CD4-positive, alpha-beta T cell (primary cell): ENCODE results near the gene ARHGEF28. TPM values are rescaled to one million over a fixed set of nuclear protein-coding genes. Genes with fewer than 3 reads are reported as not detected.

ENCODE experiments used
- ATAC-seq: fragments of 200-7000 bp; cut with Tn5 transposase; one replicate; pipeline ENCODE4 v1.10.0; 2022; ENCODE audit warnings: mild to moderate bottlenecking; ENCODE audit not compliant: poor library complexity
- CTCF ChIA-PET: fragments of 350-600 bp; sonication (Branson Sonifier 250); formaldehyde crosslinking; loops from one replicate; lab custom pipeline; 2021; ENCODE audit warnings: antibody characterized with exemption, inconsistent platforms; lab: Charles Lee
- POLR2A ChIA-PET: fragments of 350-600 bp; sonication (Branson Sonifier 250); formaldehyde crosslinking; loops from one replicate; lab custom pipeline; 2021; ENCODE audit warnings: antibody characterized with exemption, inconsistent platforms; lab: Charles Lee
- DNase-seq, 14 experiments: peaks; one replicate each; pipeline ENCODE4 v3.0.0-alpha.2; 2013 to 2020; ENCODE audit warnings: mixed read lengths in 2 of 14
- H3K27ac ChIP-seq, 2 donors: one replicate each; pipeline versions ENCODE4 v1.5.1 to v1.7.0; 2013; ENCODE audit warnings: low read length in 2 of 2, low read depth in 1 of 2, mild to moderate bottlenecking in 1 of 2
- H3K27me3 ChIP-seq, 2 experiments: 1 replicate in 1 of 2; 2 replicates in 1 of 2; pipeline versions ENCODE4 v1.6.1 to v1.7.0; 2013; ENCODE audit warnings: low read length in 2 of 2, control low read depth in 1 of 2, mild to moderate bottlenecking in 1 of 2, moderate library complexity in 1 of 2; ENCODE audit not compliant: insufficient read depth in 2 of 2, control insufficient read depth in 1 of 2
- H3K36me3 ChIP-seq: one replicate; pipeline ENCODE4 v1.6.1; 2013; ENCODE audit warnings: low read length, control low read depth; ENCODE audit not compliant: insufficient read depth
- H3K4me1 ChIP-seq: one replicate; pipeline ENCODE4 v1.6.1; 2013; ENCODE audit warnings: low read length, control low read depth; ENCODE audit not compliant: insufficient read depth
- H3K4me3 ChIP-seq: one replicate; pipeline ENCODE4 v1.5.1; 2013; ENCODE audit warnings: mild to moderate bottlenecking, low read length, moderate library complexity
- H3K9me3 ChIP-seq, 2 experiments: 1 replicate in 1 of 2; 2 replicates in 1 of 2; pipeline versions ENCODE4 v1.6.1 to v1.7.0; 2013; ENCODE audit warnings: low read length in 2 of 2, mild to moderate bottlenecking in 2 of 2, control low read depth in 1 of 2, moderate library complexity in 1 of 2; ENCODE audit not compliant: control insufficient read depth in 1 of 2, insufficient read depth in 1 of 2
- H3K27ac Mint-ChIP-seq: one replicate; pipeline ENCODE4 v1.8.0; 2020; ENCODE audit warnings: mixed read lengths
- H3K27me3 Mint-ChIP-seq: one replicate; pipeline ENCODE4 v1.8.0; 2021; ENCODE audit warnings: mixed read lengths
- H3K36me3 Mint-ChIP-seq: one replicate; pipeline ENCODE4 v1.8.0; 2021; ENCODE audit warnings: low read depth, mixed read lengths
- H3K4me1 Mint-ChIP-seq: one replicate; pipeline ENCODE4 v1.8.0; 2021; ENCODE audit warnings: low read depth, mixed read lengths
- H3K4me3 Mint-ChIP-seq: one replicate; pipeline ENCODE4 v1.8.0; 2020; ENCODE audit warnings: mild to moderate bottlenecking, mixed read lengths
- H3K9me3 Mint-ChIP-seq: one replicate; pipeline ENCODE4 v1.8.0; 2020; ENCODE audit warnings: mixed read lengths
- CTCF ChIP-seq: fragments of 200-600 bp; IDR thresholded peaks from one replicate; pipeline ENCODE4 v1.8.0; 2022; ENCODE audit warnings: antibody characterized with exemption, mild to moderate bottlenecking
- intact Hi-C, 2 experiments: fragments of 100-400 bp; cut with DNase I in 1 of 2; cut with micrococcal nuclease in 1 of 2; formaldehyde crosslinking; loops; one replicate each; pipeline versions ENCODE4 v1.15.1 to v1.9.0; 2023 to 2025; cut with DNase I, micrococcal nuclease
- total RNA-seq, 174 experiments: library from RNA in 2 of 174; stranded (reverse) in 2 of 174; gene quantifications; one replicate each; pipeline ENCODE4 v1.2.3 and lab custom pipeline; 2021 to 2026

Gene ARHGEF28
- total RNA-seq, 2 experiments from 2014 or later: not detected

GRCh38 chr5:73623060-73623459, 2.9 kb upstream of the ARHGEF28 start:
- ChIA-PET CTCF (no interaction called here), POLR2A (no interaction called here)
- Histone ChIP-seq H3K27me3 (peaks cover 16 to 28% of the 10 kb centered on the region in 2 experiments), H3K9me3 (no peaks in the 10 kb centered on the region), H3K27ac (no peak overlapping the region), H3K4me1 (peaks cover 11% of the 10 kb centered on the region), H3K4me3 (no peak overlapping the region), H3K36me3 (no peaks in the 10 kb centered on the region)
- ATAC-seq (no peak), DNase-seq (no peak)
- H3K4me1 Mint-ChIP-seq: peaks cover 5% of the 10 kb centered on the region
- H3K27ac Mint-ChIP-seq: no peak overlapping the region
- H3K9me3 Mint-ChIP-seq: no peaks in the 10 kb centered on the region
- H3K27me3 Mint-ChIP-seq: peaks cover 50% of the 10 kb centered on the region
- H3K36me3 Mint-ChIP-seq: no peaks in the 10 kb centered on the region
- no peak for TF ChIP-seq CTCF
- no peak overlapping the region for H3K4me3 Mint-ChIP-seq
- intact Hi-C loops: no loop called here

DNA sequence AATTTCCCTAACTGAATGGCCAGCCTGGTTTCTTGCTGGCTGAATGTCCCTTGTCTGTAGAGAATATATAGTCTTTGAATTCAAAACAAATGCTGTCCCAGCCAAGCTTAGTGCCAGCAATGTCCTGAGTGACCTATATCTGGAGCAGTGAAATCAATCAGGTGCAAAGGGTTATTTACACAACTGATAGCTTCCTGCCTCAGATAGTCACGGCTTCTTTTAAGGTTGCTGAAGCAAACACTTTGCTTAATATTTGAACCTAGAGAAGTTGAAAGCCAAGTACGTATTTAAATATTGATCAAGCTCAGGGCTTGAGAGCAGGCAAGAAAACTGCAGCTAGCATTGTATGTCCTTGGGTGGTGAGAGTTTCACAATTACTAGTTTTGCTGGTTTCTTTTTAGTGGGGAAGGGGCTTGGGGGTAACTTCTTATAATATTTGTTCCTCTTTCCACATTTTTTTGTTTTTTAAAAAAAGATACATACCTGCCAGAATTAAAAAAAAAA, 2.0 kb upstream of the ARHGEF28 start:
- CTCF ChIA-PET: no interaction called here
- H3K4me1 Mint-ChIP-seq: peaks cover 5% of the 10 kb centered on the region
- H3K4me3 Mint-ChIP-seq: no peak overlapping the region
- ATAC-seq (no peak), DNase-seq (no peak)
- TF ChIP-seq CTCF: no peak
- Histone ChIP-seq H3K9me3 (no peaks in the 10 kb centered on the region), H3K27ac (no peak overlapping the region), H3K27me3 (peaks cover 25 to 37% of the 10 kb centered on the region in 2 experiments), H3K36me3 (no peaks in the 10 kb centered on the region), H3K4me3 (no peak overlapping the region), H3K4me1 (peaks cover 11% of the 10 kb centered on the region)
- intact Hi-C loops: no loop called here
- no peaks in the 10 kb centered on the region for H3K36me3 Mint-ChIP-seq
- H3K27me3 Mint-ChIP-seq: peaks cover 59% of the 10 kb centered on the region
- no peak overlapping the region for H3K27ac Mint-ChIP-seq
- POLR2A ChIA-PET: no interaction called here
- H3K9me3 Mint-ChIP-seq: no peaks in the 10 kb centered on the region

DNA sequence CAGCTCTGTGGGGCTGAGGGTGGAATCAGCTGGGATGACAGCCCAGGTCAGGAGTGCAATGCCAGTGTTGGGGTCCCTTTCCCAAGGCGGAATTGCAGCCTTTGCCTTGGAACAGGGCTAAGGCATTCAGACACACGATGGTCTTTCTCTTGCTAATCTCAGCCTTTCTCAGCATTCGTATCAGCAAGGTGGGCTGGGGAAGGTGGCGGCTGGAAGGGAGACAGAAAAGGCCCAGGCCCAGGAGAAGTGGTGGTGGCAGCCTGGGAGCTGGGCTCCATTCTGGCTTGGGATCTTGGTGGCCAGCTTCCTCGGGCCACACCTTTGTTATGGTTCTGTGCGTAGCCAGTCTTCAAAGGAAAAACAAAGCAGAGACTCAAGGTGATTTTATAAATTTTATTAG, 1.1 kb upstream of the ARHGEF28 start:
- no peak overlapping the region for H3K4me3 Mint-ChIP-seq

More for the DNA sequence above, 1.1 kb upstream of the ARHGEF28 start:
- Histone ChIP-seq H3K36me3 (no peaks in the 10 kb centered on the region), H3K9me3 (no peaks in the 10 kb centered on the region), H3K27me3 (peaks cover 27 to 39% of the 10 kb centered on the region in 2 experiments), H3K27ac (no peak overlapping the region), H3K4me3 (no peak overlapping the region), H3K4me1 (peaks cover 11% of the 10 kb centered on the region)
- no peak for TF ChIP-seq CTCF
- no peak for ATAC-seq
- ChIA-PET CTCF (no interaction called here), POLR2A (no interaction called here)
- Mint-ChIP-seq H3K27ac (no peak overlapping the region), H3K27me3 (peaks cover 61% of the 10 kb centered on the region), H3K9me3 (no peaks in the 10 kb centered on the region), H3K36me3 (no peaks in the 10 kb centered on the region), H3K4me1 (peaks cover 5% of the 10 kb centered on the region)
- DNase-seq: no peak
- intact Hi-C loops: no loop called here
